Suppressor macrophage (primary cell): ENCODE data around the gene USP34.
A peak's percentile ranks its signal among the peaks of the same experiment; 100 is the strongest.
"Not testable (repeated sequence)": the region's sequence is repeated elsewhere in the genome, so short reads cannot be mapped to it uniquely, and the experiment has no call there.

Experiments used
- DNase-seq, 4 experiments: peaks; one replicate each; pipeline ENCODE4 v3.0.0-alpha.2; 2020 to 2022

Gene USP34

GRCh38 chr2:61460163-61460562, 10.7 kb downstream of the USP34 start:
- DNase-seq: peak in 3 of 4 experiments; percentile 19 to 30 (median 23)

- no peak for DNase-seq
These were observed 14.0 kb downstream of the USP34 start for GRCh38 chr2:61456746-61457420.

- DNase-seq: no peak
These were observed 14.7 kb downstream of the USP34 start for GRCh38 chr2:61456070-61456745.

GRCh38 chr2:61454972-61455371, 15.9 kb downstream of the USP34 start:
- not testable (repeated sequence) for DNase-seq

GRCh38 chr2:61454383-61454782, 16.5 kb downstream of the USP34 start:
- no peak for DNase-seq

- DNase-seq: no peak
These were observed 18.5 kb downstream of the USP34 start for GRCh38 chr2:61452392-61452791.

GRCh38 chr2:61451178-61451577, 19.7 kb downstream of the USP34 start:
- no peak for DNase-seq

DNA sequence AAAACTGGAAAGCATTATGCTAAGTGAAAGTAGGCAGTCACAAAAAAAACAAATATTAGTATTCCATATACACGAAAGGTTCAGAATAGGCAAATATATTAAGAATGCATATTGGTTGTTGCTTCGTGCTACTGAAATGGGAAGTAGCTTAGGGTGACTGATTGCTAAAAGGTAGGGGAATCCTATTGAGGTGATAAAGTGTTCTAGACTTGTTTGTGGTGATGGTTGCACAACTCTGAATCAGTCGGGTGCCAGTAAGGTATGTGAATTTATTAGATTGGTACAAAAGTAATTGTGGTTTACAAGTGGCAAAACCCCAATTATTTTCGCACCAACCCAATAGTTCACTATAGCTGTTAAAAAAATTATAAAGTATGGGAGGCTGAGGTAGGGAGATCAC, 20.7 kb downstream of the USP34 start:
- no peak for DNase-seq

GRCh38 chr2:61448229-61448628, 22.7 kb downstream of the USP34 start:
- no peak for DNase-seq

GRCh38 chr2:61446971-61447370, 23.9 kb downstream of the USP34 start:
- DNase-seq: not testable (repeated sequence)

DNA sequence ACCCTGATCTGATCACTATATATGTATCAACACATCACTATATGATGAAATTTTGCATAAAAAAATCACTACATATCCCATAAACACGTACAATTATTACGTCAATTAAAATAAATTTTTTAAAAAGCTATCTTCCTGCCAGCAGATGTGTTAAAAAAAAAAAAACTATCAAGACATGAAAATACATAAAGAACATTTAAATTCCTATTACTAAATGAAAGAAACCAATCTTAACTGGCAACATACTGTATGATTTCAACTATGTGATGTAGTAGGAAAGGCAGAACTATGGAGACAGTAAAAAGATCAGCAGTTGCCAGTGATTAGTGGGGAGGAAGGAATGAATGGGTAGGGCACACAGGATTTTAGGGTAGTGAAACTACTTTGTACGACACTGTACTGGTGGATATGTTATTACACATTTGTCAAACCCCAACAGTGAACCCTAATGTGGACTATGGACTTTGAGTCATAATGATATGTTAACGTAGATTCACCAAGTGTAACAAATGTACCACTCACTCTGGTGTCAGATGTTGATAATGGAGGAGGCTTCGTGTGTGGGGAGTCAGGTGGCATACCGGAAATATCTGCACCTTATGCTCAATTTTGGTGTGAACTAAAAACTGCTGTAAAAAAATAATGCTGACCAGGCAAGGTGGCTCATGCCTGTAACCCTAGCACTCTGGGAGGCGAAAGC, 27.4 kb downstream of the USP34 start:
- peak; percentile 40 to 84 (median 65) for DNase-seq

- DNase-seq: no peak
These were observed 31.5 kb downstream of the USP34 start for GRCh38 chr2:61439241-61440002.

DNA sequence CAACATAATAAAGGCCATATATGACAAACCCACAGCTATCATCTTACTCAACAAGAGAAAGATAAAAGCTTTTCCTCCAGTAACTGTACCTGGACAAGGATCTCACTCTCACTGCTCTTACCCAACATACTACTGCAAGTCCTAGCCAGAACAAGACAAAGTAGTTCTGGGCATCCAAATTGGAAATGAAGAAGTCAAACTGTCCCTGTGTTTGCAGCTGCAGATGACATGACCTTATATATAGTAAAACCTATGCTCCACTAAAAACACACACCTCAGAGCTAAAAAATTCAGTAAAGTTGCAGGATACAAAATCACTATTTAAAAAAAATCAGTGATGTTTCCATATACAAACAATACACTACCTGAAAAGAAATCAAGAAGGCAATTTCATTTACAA, 32.2 kb downstream of the USP34 start:
- DNase-seq: no peak

GRCh38 chr2:61437170-61437569, 33.7 kb downstream of the USP34 start:
- DNase-seq: no peak

DNA sequence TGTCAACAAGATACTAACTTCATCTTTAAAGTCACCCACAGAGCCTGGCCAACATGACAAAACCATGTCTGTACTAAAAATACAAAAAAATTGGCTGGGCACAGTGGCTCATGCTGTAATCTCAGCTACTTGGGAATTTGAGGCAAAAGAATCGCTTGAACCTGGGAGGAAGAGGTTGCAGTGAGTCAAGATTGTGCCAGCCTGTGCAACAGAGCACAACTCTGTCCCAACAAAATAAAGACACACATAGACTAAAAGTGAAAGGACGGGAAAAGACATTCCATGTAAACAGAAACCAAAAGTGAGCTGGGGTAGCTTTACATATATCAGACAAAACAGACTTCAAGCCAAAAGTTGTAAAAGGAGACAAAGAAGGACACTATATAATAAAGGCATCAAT, 34.8 kb downstream of the USP34 start:
- peak in 3 of 4 experiments; percentile 24 to 34 (median 31) for DNase-seq

GRCh38 chr2:61435291-61435690, 35.6 kb downstream of the USP34 start:
- DNase-seq: no peak

GRCh38 chr2:61434314-61434713, 36.6 kb downstream of the USP34 start:
- DNase-seq: peak; percentile 82 to 87 (median 86)

DNA sequence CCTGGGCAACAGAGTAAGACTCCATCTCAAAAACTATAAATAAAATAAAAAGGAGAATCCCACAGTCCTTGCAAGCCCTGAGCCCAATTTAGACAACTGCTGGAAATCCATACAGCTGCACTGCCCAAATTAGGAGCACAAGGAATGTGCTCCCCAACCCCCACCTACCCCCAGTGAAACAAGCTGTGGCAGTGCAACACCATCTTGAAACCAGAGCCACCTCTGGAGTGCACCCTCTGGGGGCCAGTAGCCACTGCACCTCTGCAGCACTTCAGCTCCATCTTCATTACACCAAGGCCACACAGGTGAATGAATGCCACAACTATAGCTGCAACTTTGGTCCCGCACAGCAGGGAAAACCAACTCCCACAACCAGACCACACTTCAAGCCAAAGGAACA, 37.3 kb downstream of the USP34 start:
- DNase-seq: no peak

DNA sequence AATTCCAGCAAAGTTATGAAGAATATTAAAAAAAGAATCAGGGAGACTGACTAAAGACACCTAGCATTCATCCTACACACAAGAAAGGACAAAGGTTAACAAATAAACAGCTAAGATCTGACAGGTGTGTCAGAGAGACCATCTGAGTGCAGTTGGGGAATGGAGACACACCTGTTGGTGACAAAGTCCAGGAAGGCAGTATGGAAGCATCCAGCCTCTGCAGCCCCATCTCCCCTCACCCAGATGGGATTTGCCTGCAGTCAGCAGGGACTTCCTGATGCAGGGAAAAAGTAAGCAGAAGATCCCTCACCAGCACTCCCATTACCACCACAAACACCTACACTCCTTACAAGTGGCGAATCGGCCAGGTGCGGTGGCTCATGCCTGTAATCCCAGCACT, 37.9 kb downstream of the USP34 start:
- DNase-seq: no peak

DNA sequence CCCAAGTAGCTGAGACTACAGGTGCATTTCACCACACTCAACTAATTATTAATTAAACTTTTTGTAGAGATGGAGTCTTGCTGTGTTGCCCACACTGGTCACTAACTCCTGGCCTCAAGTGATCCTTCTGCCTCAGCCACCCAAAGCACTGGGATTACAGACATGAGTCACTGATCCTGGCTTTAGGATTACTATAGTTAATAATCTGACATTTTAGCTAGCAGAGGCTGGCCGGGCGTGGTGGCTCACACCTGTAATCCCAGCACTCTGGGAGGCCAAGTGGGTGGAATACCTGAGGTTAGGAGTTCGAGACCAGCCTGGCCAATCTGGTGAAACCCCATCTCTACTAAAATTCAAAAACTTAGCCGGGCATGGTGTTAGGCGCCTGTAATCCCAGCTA, 39.5 kb downstream of the USP34 start:
- DNase-seq: no peak

- DNase-seq: peak; percentile 67 to 82 (median 75)
These were observed 44.5 kb downstream of the USP34 start for GRCh38 chr2:61426267-61426897.

DNA sequence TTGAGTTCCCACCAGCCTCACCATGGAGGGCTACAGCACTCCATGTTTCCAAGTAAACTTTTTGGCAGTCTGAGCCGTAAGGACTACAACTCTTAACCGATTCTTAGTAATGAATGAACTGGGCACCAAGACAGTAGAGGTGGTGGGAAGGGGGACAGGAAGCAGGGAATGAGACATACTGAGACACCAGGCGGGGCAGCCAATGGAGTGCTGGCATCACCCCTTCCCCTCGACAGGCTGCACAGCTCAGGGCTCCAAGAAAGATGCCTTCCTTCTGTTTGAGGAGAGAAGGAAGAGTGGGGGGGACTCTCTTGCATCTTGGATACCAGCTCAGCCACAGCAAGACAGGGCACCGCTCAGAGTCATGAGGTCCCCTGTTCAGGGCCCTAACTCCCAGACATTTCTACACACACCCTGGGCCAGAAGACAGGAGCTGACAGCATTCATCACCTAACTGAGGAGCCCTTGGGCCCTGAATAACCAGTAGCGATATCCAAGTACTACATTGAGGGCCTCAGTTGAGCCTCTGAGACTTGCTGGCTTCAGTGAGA, 45.2 kb downstream of the USP34 start:
- DNase-seq: no peak
